Endodermal cell (in vitro differentiated cells): ENCODE data around the gene TMIE. TPM values are rescaled to one million over a fixed set of nuclear protein-coding genes. Genes with fewer than 3 reads are reported as not detected.

ENCODE experiments used
- DNase-seq: peaks from one replicate; pipeline ENCODE4 v3.0.0-alpha.2; 2017
- H3K27ac ChIP-seq: 2 replicates; pipeline ENCODE4 v1.5.1; 2013; ENCODE audit warnings: mild to moderate bottlenecking, low read depth, low read length, moderate library complexity
- H3K27me3 ChIP-seq: 2 replicates; pipeline ENCODE4 v1.6.1; 2013; ENCODE audit warnings: mild to moderate bottlenecking, low read length, moderate library complexity; ENCODE audit not compliant: insufficient read depth, control insufficient read depth, poor library complexity, severe bottlenecking
- H3K36me3 ChIP-seq: 2 replicates; pipeline ENCODE4 v1.7.0; 2013; ENCODE audit warnings: mild to moderate bottlenecking, low read length, moderate library complexity; ENCODE audit not compliant: control insufficient read depth, insufficient read depth
- H3K4me1 ChIP-seq: one replicate; pipeline ENCODE4 v1.7.0; 2013; ENCODE audit warnings: low read length; ENCODE audit not compliant: control insufficient read depth, insufficient read depth
- H3K4me3 ChIP-seq: 2 replicates; pipeline ENCODE4 v1.5.1; 2013; ENCODE audit warnings: mild to moderate bottlenecking, low read length, moderate library complexity
- H3K9ac ChIP-seq: 2 replicates; pipeline ENCODE4 v1.6.1; 2013; ENCODE audit warnings: mild to moderate bottlenecking, low read length, moderate library complexity; ENCODE audit not compliant: poor library complexity, severe bottlenecking; ENCODE audit errors: extremely low read depth
- H3K9me3 ChIP-seq: 2 replicates; pipeline ENCODE4 v1.6.1; 2013; ENCODE audit warnings: mild to moderate bottlenecking, low read length, moderate library complexity; ENCODE audit not compliant: control insufficient read depth
- H3K27ac Mint-ChIP-seq: 2 replicates; pipeline ENCODE4 v1.8.0; 2020; ENCODE audit warnings: mixed read lengths
- H3K27me3 Mint-ChIP-seq: 2 replicates; pipeline ENCODE4 v1.8.0; 2021; ENCODE audit warnings: mild to moderate bottlenecking, mixed read lengths; ENCODE audit not compliant: insufficient read depth
- H3K36me3 Mint-ChIP-seq: 2 replicates; pipeline ENCODE4 v1.8.0; 2020; ENCODE audit warnings: low read depth, mixed read lengths
- H3K4me1 Mint-ChIP-seq: 2 replicates; pipeline ENCODE4 v1.8.0; 2020; ENCODE audit warnings: mixed read lengths
- H3K4me3 Mint-ChIP-seq: 2 replicates; pipeline ENCODE4 v1.8.0; 2020; ENCODE audit warnings: mild to moderate bottlenecking, moderate library complexity, mixed read lengths
- H3K9me3 Mint-ChIP-seq: 2 replicates; pipeline ENCODE4 v1.8.0; 2020; ENCODE audit warnings: mild to moderate bottlenecking, mixed read lengths
- CTCF ChIP-seq: fragments of 200-600 bp; sonication (generic); conservative IDR thresholded peaks from 2 replicates; pipeline ENCODE4 v1.5.0; 2021; ENCODE audit warnings: antibody characterized with exemption, mild to moderate bottlenecking
- WGBS, 2 experiments: methylation state at CpG; one replicate each; pipeline versions ENCODE4 v1.1.5 to v1.1.7; 2013; ENCODE audit warnings: missing lambda C conversion rate in 2 of 2, mixed read lengths in 1 of 2; ENCODE audit not compliant: insufficient coverage in 1 of 2, insufficient read length in 1 of 2; 5-methylcytosine and 5-hydroxymethylcytosine counted together
- total RNA-seq, 2 donors: library from RNA; stranded (reverse); fragmentation: NEBNext Ultra II Directional in 1 of 2; extraction: Animal tissue kit (Norgen Biotek cat#: 25700) in 1 of 2; gene quantifications; 2 replicates in 1 of 2; 3 replicates in 1 of 2; pipeline ENCODE4 v1.2.1, GENCODE V29; 2021

TMIE gene
- total RNA-seq, 2 donors from 2014 or later: 1.0 to 1.1 TPM

GRCh38 chr3:46715507-46716175 lies 14.4 kb downstream of the TMIE start:
- H3K9me3 Mint-ChIP-seq: no peaks in the 10 kb centered on the region
- Histone ChIP-seq H3K9me3 (no peaks in the 10 kb centered on the region), H3K4me1 (no peaks in the 10 kb centered on the region), H3K9ac (no peak overlapping the region), H3K36me3 (no peaks in the 10 kb centered on the region), H3K27ac (no peak overlapping the region), H3K27me3 (no peaks in the 10 kb centered on the region), H3K4me3 (no peak overlapping the region)
- WGBS, 2 experiments: 90 to 94% methylated on average over 3 to 11 of the region's 11 CpGs
- H3K36me3 Mint-ChIP-seq: no peaks in the 10 kb centered on the region
- peak; percentile 28 for DNase-seq
- H3K27ac Mint-ChIP-seq: no peak overlapping the region
- H3K4me3 Mint-ChIP-seq: no peak overlapping the region
- no peaks in the 10 kb centered on the region for H3K4me1 Mint-ChIP-seq
- TF ChIP-seq CTCF: no peak
- H3K27me3 Mint-ChIP-seq: peaks cover 4% of the 10 kb centered on the region

DNA sequence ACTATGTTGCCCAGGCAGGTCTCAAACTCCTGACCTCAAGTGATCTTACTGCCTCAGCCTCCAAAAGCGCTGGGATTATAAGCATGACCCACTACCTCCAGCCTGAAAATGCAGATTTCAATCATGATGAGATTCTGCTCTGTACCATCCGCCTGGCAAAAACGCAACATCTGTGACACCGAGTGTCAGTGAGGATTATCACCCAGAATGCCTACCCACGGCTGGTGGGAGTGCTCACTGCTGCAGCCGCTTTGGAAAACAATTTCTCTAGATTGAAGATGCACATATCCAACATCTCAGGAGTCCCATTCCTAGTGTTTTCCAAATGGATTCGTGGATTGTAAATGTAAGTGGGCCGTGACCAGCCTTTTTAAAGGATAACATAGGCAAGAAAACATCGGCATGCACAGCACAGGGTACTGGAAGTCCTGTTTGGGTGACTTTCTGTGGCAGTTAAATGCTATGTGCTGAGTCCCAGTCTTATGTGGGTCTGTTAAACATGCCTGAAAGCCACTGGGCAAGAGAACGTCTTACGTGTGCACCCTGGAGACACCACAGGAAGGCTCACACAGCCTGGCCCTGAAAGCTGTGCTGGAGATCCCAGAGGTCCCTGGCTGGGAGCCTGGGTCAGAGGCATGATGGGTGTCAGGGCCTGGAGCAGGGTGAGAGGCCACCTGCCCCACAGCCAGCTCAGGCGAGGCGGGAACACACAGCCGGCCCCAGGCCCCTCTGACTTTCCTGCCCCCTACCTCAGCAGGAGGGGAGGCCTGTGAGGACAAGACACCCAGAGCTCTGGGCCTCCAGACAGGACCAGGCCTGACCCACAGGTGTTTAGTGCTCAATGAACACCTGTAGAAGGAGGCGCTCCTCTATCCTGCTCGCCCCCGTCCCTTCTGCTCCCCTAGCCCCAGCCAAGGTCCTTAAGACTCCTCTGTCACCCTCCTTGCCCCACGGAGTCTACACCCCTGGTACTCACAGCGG lies 15.6 kb downstream of the TMIE start:
- Mint-ChIP-seq H3K36me3 (no peaks in the 10 kb centered on the region), H3K27me3 (peaks cover 4% of the 10 kb centered on the region), H3K9me3 (peaks cover 4% of the 10 kb centered on the region), H3K27ac (no peak overlapping the region), H3K4me1 (no peaks in the 10 kb centered on the region), H3K4me3 (no peak overlapping the region)
- Histone ChIP-seq H3K27ac (no peak overlapping the region), H3K4me1 (no peaks in the 10 kb centered on the region), H3K9me3 (no peaks in the 10 kb centered on the region), H3K27me3 (no peaks in the 10 kb centered on the region), H3K36me3 (no peaks in the 10 kb centered on the region), H3K4me3 (no peak overlapping the region), H3K9ac (no peak overlapping the region)
- DNase-seq: peak; percentile 45
- TF ChIP-seq CTCF: no peak
- WGBS, 2 experiments: 90 to 93% methylated on average over 13 to 19 of the region's 19 CpGs

DNA sequence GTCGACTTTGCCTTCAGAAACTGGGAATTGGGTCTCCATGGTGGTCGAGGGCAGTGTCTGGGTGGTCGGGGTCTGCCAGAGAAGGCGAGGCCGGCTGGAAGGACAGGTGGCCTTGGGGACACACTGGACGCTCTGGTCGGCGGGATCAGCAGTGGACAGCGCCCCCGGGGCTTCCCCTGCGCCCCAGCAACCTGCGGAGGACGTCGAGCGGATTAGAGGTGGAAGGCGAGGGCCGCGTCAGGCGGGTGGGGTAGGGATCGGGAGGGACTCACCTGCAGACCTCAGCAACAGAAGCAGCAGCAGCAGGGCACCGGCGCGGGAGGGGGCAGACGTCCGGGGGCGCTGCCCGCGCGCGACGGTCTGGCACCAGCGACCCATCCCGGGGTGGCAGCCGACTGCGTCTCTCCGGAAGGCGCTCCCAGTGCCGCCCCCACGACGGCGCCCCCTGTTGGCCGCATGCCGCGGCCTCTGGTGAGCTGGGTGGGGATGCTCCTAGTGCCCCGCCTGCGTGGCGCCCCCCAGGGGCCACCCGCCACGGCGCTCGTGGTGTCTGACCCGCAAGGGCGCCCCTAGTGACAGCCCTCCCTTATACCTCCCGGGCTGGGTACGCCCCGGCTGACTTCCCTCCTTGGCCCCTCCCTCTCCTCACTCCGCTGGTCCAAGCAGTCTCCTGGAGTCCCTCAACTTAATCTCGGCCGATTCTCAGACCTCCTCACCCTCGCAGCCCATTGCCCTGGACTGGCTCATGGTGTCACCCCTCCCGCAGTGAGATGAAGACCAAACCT lies 16.4 kb downstream of the TMIE start, which contains the start of gene PRSS50:
Gene PRSS50 (minus strand): TSS at position 423 of the 785 bp plus-strand sequence. CDS start 45 bp downstream, at position 378.
- Histone ChIP-seq H3K4me1 (no peaks in the 10 kb centered on the region), H3K4me3 (no peak within 1 kb of the TSS), H3K9ac (no peak within 1 kb of the TSS), H3K36me3 (no peaks in the 10 kb centered on the region), H3K27me3 (no peaks in the 10 kb centered on the region), H3K9me3 (no peaks in the 10 kb centered on the region), H3K27ac (no peak within 1 kb of the TSS)
- H3K27ac Mint-ChIP-seq: no peak within 1 kb of the TSS
- WGBS, 2 experiments: 93 to 95% methylated on average over 29 to 61 of the region's 61 CpGs
- TF ChIP-seq CTCF: peak; percentile 80
- H3K9me3 Mint-ChIP-seq: peaks cover 4% of the 10 kb centered on the region
- peaks cover 6% of the 10 kb centered on the region for H3K27me3 Mint-ChIP-seq
- peak; percentile 88 for DNase-seq
- H3K4me3 Mint-ChIP-seq: no peak within 1 kb of the TSS
- H3K36me3 Mint-ChIP-seq: no peaks in the 10 kb centered on the region
- no peaks in the 10 kb centered on the region for H3K4me1 Mint-ChIP-seq
